IMR-90 (cell line): ENCODE data around the gene CYP2B6. TPM values are rescaled to one million over a fixed set of nuclear protein-coding genes. Genes with fewer than 3 reads are reported as not detected.

Experiments used
- ATAC-seq: fragments of 200-7000 bp; cut with Tn5 transposase; 2 replicates; pipeline ENCODE4 v1.9.1; 2020; ENCODE audit warnings: low read depth, mild to moderate bottlenecking, moderate library complexity
- BruUV-seq: library from RNA; stranded (reverse); fragments of 400-500 nt; replicated peaks from 2 replicates; lab custom pipeline; 2021; lab: Mats Ljungman, UMichigan
- CTCF ChIA-PET: fragments of 300-600 bp; formaldehyde crosslinking; extraction: SDS; loops from one replicate; lab custom pipeline; 2021; ENCODE audit warnings: antibody characterized with exemption; lab: Yijun Ruan, JAX
- POLR2A ChIA-PET: fragments of 300-600 bp; sonication (Branson Sonifier 250); formaldehyde crosslinking; loops from one replicate; lab custom pipeline; 2022; ENCODE audit warnings: antibody characterized with exemption; ENCODE audit not compliant: unreplicated experiment; lab: Charles Lee
- DNase-seq: peaks from one replicate; pipeline ENCODE4 v3.0.0; 2013
- H2AFZ ChIP-seq: replicated peaks from 2 replicates; pipeline ENCODE3; 2013; ENCODE audit warnings: low read length, mild to moderate bottlenecking; ENCODE audit not compliant: poor library complexity
- H2AK5ac ChIP-seq: 2 replicates; pipeline ENCODE4 v1.6.1; 2013; ENCODE audit warnings: low read depth, low read length, inconsistent platforms
- H2AK9ac ChIP-seq: replicated peaks from 2 replicates; pipeline ENCODE3; 2013; ENCODE audit warnings: mild to moderate bottlenecking, low read depth, low read length, moderate library complexity; ENCODE audit not compliant: poor library complexity
- H2BK120ac ChIP-seq: 2 replicates; pipeline ENCODE4 v1.6.1; 2013; ENCODE audit warnings: low read depth, low read length, inconsistent platforms
- H2BK15ac ChIP-seq: 3 replicates; pipeline ENCODE4 v1.6.1; 2013; ENCODE audit warnings: low read depth, low read length, inconsistent platforms
- H2BK20ac ChIP-seq: 2 replicates; pipeline ENCODE4 v1.6.1; 2013; ENCODE audit warnings: low read depth, mild to moderate bottlenecking, inconsistent platforms, low read length, moderate library complexity
- H2BK5ac ChIP-seq: 2 replicates; pipeline ENCODE4 v1.6.1; 2013; ENCODE audit warnings: mild to moderate bottlenecking, low read depth, low read length, inconsistent platforms; ENCODE audit not compliant: poor library complexity, severe bottlenecking
- H3K14ac ChIP-seq: replicated peaks from 2 replicates; pipeline ENCODE4 v1.6.1; 2013; ENCODE audit warnings: low read depth, low read length, inconsistent platforms
- H3K18ac ChIP-seq: 2 replicates; pipeline ENCODE4 v1.6.1; 2013; ENCODE audit warnings: low read depth, low read length, control low read depth
- H3K23ac ChIP-seq: 2 replicates; pipeline ENCODE4 v1.6.1; 2013; ENCODE audit warnings: low read depth, low read length, inconsistent platforms
- H3K27ac ChIP-seq: 2 replicates; pipeline ENCODE4 v1.5.1; 2013; ENCODE audit warnings: mild to moderate bottlenecking, control low read depth, low read length; ENCODE audit not compliant: insufficient read depth
- H3K27me3 ChIP-seq: 2 replicates; pipeline ENCODE4 v1.6.1; 2013; ENCODE audit warnings: low read length; ENCODE audit not compliant: control insufficient read depth, insufficient read depth
- H3K36me3 ChIP-seq: 2 replicates; pipeline ENCODE4 v1.6.1; 2013; ENCODE audit warnings: low read length, mixed read lengths; ENCODE audit not compliant: control insufficient read depth, insufficient read depth
- H3K4ac ChIP-seq: 2 replicates; pipeline ENCODE4 v1.6.1; 2013; ENCODE audit warnings: low read depth, low read length, inconsistent platforms
- H3K4me1 ChIP-seq: 2 replicates; pipeline ENCODE4 v1.6.1; 2013; ENCODE audit warnings: low read length, mixed read lengths; ENCODE audit not compliant: control insufficient read depth, insufficient read depth
- H3K4me2 ChIP-seq: 2 replicates; pipeline ENCODE4 v1.6.1; 2013; ENCODE audit warnings: low read depth, mild to moderate bottlenecking, control low read depth, low read length, moderate library complexity
- H3K4me3 ChIP-seq: 2 replicates; pipeline ENCODE4 v1.5.1; 2013; ENCODE audit warnings: low read depth, mild to moderate bottlenecking, control low read depth, low read length, moderate library complexity; ENCODE audit not compliant: insufficient read depth
- H3K56ac ChIP-seq: 2 replicates; pipeline ENCODE4 v1.6.1; 2013; ENCODE audit warnings: low read length, inconsistent platforms; ENCODE audit not compliant: insufficient read depth; ENCODE audit errors: extremely low read depth
- H3K79me1 ChIP-seq, 2 experiments: 2 replicates each; pipeline ENCODE4 v1.6.1; 2013; ENCODE audit warnings: low read length in 2 of 2, inconsistent platforms in 1 of 2, low read depth in 1 of 2
- H3K9ac ChIP-seq: 2 replicates; pipeline ENCODE4 v1.6.1; 2013; ENCODE audit warnings: low read depth, low read length, control low read depth
- H3K9me1 ChIP-seq: 2 replicates; pipeline ENCODE4 v1.6.1; 2013; ENCODE audit warnings: low read length, inconsistent platforms; ENCODE audit not compliant: insufficient read depth
- H3K9me3 ChIP-seq: 2 replicates; pipeline ENCODE4 v1.6.1; 2013; ENCODE audit warnings: low read length; ENCODE audit not compliant: control insufficient read depth, insufficient read depth
- H4K20me1 ChIP-seq: 2 replicates; pipeline ENCODE4 v1.6.1; 2013; ENCODE audit warnings: low read length, inconsistent platforms; ENCODE audit not compliant: insufficient read depth
- H4K5ac ChIP-seq: 2 replicates; pipeline ENCODE4 v1.6.1; 2013; ENCODE audit warnings: mild to moderate bottlenecking, low read depth, low read length, control low read depth
- H4K8ac ChIP-seq, 2 experiments: 2 replicates each; pipeline ENCODE4 v1.6.1; 2013; ENCODE audit warnings: low read depth in 2 of 2, low read length in 2 of 2, control low read depth in 1 of 2, inconsistent platforms in 1 of 2
- H4K91ac ChIP-seq: 2 replicates; pipeline ENCODE4 v1.6.1; 2013; ENCODE audit warnings: low read depth, low read length, inconsistent platforms; ENCODE audit not compliant: insufficient read depth
- BHLHE40 ChIP-seq: fragments of 150-350 bp; IDR thresholded peaks from 2 replicates; pipeline ENCODE4 v1.6.1; 2016; ENCODE audit warnings: mild to moderate bottlenecking, low read depth, low read length
- CEBPB ChIP-seq: IDR thresholded peaks from 2 replicates; pipeline ENCODE4 v1.6.1; 2012; ENCODE audit warnings: low read depth, low read length, improper control_type of control experiment
- CHD1 ChIP-seq: IDR thresholded peaks from 2 replicates; pipeline ENCODE4 v1.6.1; 2012; ENCODE audit warnings: low read depth, low read length, improper control_type of control experiment
- FOS ChIP-seq: fragments of 150-350 bp; IDR thresholded peaks from 2 replicates; pipeline ENCODE4 v1.6.1; 2016; ENCODE audit warnings: low read depth, low read length
- MAFK ChIP-seq: IDR thresholded peaks from 2 replicates; pipeline ENCODE4 v1.6.1; 2012; ENCODE audit warnings: low read depth, low read length, improper control_type of control experiment
- MXI1 ChIP-seq: IDR thresholded peaks from 2 replicates; pipeline ENCODE4 v1.6.1; 2012; ENCODE audit warnings: low read depth, mild to moderate bottlenecking, low read length, moderate library complexity, borderline replicate concordance
- NFE2L2 ChIP-seq: fragments of 150-350 bp; IDR thresholded peaks from 2 replicates; pipeline ENCODE4 v1.6.1; 2016; ENCODE audit warnings: low read depth, mild to moderate bottlenecking, low read length
- POLR2A ChIP-seq: IDR thresholded peaks from 2 replicates; pipeline ENCODE4 v1.6.1; 2012; ENCODE audit warnings: mild to moderate bottlenecking, low read depth, low read length
- RAD21 ChIP-seq: IDR thresholded peaks from 2 replicates; pipeline ENCODE4 v1.6.1; 2012; ENCODE audit warnings: low read length, improper control_type of control experiment
- RCOR1 ChIP-seq: IDR thresholded peaks from 2 replicates; pipeline ENCODE4 v1.6.1; 2012; ENCODE audit warnings: mild to moderate bottlenecking, low read length, improper control_type of control experiment; ENCODE audit not compliant: insufficient replicate concordance
- RFX5 ChIP-seq: IDR thresholded peaks from 2 replicates; pipeline ENCODE4 v1.8.0; 2012; ENCODE audit warnings: low read depth, mild to moderate bottlenecking, low read length, moderate library complexity
- SMC3 ChIP-seq: fragments of 150-350 bp; IDR thresholded peaks from 2 replicates; pipeline ENCODE4 v1.6.1; 2016; ENCODE audit warnings: low read depth, mild to moderate bottlenecking, antibody characterized with exemption, low read length, moderate library complexity
- WGBS, 2 experiments: methylation state at CpG; one replicate each; pipeline versions ENCODE4 v1.1.5 to v1.1.7; 2013; ENCODE audit warnings: missing lambda C conversion rate in 2 of 2; ENCODE audit not compliant: insufficient read length in 1 of 2; ENCODE audit errors: extremely low coverage in 2 of 2; 5-methylcytosine and 5-hydroxymethylcytosine counted together
- dilution Hi-C: fragments of 300-500 bp; cut with HindIII; formaldehyde crosslinking; loops from one replicate; pipeline ENCODE4 v1.14.3; 2018; ENCODE audit warnings: low sequenced_read_pairs; ENCODE audit not compliant: unreplicated experiment
- in situ Hi-C: fragments of 300-500 bp; cut with MboI; formaldehyde crosslinking; loops from 3 replicates; pipeline ENCODE4 v1.14.3; 2019; ENCODE audit warnings: low sequenced_read_pairs, inconsistent platforms, mixed read lengths
- intact Hi-C: fragments of 100-400 bp; cut with micrococcal nuclease; formaldehyde crosslinking; loops from 2 replicates; pipeline ENCODE4 v1.10.0; 2022
- polyA plus RNA-seq, 3 experiments: library from polyadenylated mRNA; depleted of rRNA; stranded (reverse); fragments of >200 nt; gene quantifications; 2 replicates each; pipeline ENCODE4 v1.2.3, GENCODE V29; 2012; ENCODE audit warnings: low replicate concordance in 1 of 3
- total RNA-seq: library from RNA; depleted of rRNA; stranded (reverse); fragments of >200 nt; gene quantifications from 2 replicates; pipeline ENCODE4 v1.2.3, GENCODE V29; 2012
- TF ChIP-seq, protein P1 (sequence below): fragments of 150-350 bp; IDR thresholded peaks from 2 replicates; pipeline ENCODE4 v1.6.1; 2017; ENCODE audit warnings: mild to moderate bottlenecking, antibody characterized with exemption, low read length, low read depth
- TF ChIP-seq, protein P2 (sequence below): fragments of 150-350 bp; IDR thresholded peaks from 2 replicates; pipeline ENCODE4 v1.6.1; 2016; ENCODE audit warnings: low read depth, mild to moderate bottlenecking, low read length, moderate library complexity, borderline replicate concordance
- TF ChIP-seq, protein P3 (sequence below): conservative IDR thresholded peaks from 2 replicates; pipeline ENCODE4 v1.5.1; 2012; ENCODE audit warnings: mild to moderate bottlenecking, low read depth, low read length, improper control_type of control experiment

The CYP2B6 gene
- total and polyA plus RNA-seq, 2 of the 4 experiments (the other 2 are of a cell fraction), result not detected

DNA sequence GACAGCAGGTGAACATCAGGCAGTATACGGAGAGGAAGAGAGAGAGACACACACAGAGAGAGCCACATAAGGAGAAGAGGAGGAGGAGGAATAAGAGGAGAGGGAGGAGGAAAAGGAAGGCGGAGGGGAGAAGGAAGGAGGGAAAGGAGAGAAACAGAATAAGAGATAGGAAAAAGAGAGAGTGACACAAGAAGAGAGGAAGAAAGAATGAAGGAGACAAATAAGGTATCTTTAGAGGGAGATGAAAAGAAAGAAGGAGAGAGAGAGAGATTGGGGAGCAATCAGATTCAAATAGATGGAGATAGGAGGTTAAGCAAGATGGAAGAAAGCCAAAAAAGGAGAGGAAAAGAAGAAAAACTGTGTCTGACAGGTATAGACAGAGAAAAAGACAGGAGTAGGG is 44.0 kb upstream of the CYP2B6 start:
- in situ Hi-C loops, result no loop called here
- POLR2A ChIA-PET, result no interaction called here

More for the DNA sequence above, 44.0 kb upstream of the CYP2B6 start:
- Histone ChIP-seq H2BK120ac (no peak overlapping the region), H2BK5ac (no peak overlapping the region), H3K9me3 (peaks cover 2% of the 10 kb centered on the region; the same call in 1 of the 2 replicates), H3K4me3 (no peak overlapping the region), H3K4ac (no peak overlapping the region), H3K36me3 (no peaks in the 10 kb centered on the region), H3K9me1 (no peaks in the 10 kb centered on the region), H3K23ac (no peak overlapping the region), H3K9ac (no peak overlapping the region), H2BK20ac (no peak overlapping the region), H3K27ac (no peak overlapping the region), H3K56ac (no peak overlapping the region), H3K4me1 (no peaks in the 10 kb centered on the region), H4K20me1 (no peaks in the 10 kb centered on the region), H2AFZ (no peak overlapping the region), H3K14ac (no peak overlapping the region), H3K18ac (no peak overlapping the region), H3K79me1 (no peaks in the 10 kb centered on the region), H2AK9ac (no peak overlapping the region), H4K5ac (no peak overlapping the region), H3K4me2 (no peak overlapping the region), H4K91ac (no peak overlapping the region), H4K8ac (no peak overlapping the region), H3K27me3 (no peaks in the 10 kb centered on the region; the same call in 1 of the 2 replicates), H2BK15ac (no peak overlapping the region), H2AK5ac (no peak overlapping the region)
- BruUV-seq, result no TSS peak
- no peak for ATAC-seq
- WGBS, 2 experiments, result 20% methylated on average over 1 of the region's 2 CpGs; no CpG with 5 or more reads in 1 of the 2 experiments
- CTCF ChIA-PET, result no interaction called here
- no peak for DNase-seq
- TF ChIP-seq, protein P1, sequence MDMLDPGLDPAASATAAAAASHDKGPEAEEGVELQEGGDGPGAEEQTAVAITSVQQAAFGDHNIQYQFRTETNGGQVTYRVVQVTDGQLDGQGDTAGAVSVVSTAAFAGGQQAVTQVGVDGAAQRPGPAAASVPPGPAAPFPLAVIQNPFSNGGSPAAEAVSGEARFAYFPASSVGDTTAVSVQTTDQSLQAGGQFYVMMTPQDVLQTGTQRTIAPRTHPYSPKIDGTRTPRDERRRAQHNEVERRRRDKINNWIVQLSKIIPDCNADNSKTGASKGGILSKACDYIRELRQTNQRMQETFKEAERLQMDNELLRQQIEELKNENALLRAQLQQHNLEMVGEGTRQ, result no peak
- TF ChIP-seq CEBPB (no peak), RCOR1 (no peak), MXI1 (no peak), RAD21 (no peak), NFE2L2 (no peak), CHD1 (no peak), BHLHE40 (no peak), MAFK (no peak), RFX5 (no peak), POLR2A (no peak), SMC3 (no peak), FOS (no peak)
- TF ChIP-seq, protein P2, sequence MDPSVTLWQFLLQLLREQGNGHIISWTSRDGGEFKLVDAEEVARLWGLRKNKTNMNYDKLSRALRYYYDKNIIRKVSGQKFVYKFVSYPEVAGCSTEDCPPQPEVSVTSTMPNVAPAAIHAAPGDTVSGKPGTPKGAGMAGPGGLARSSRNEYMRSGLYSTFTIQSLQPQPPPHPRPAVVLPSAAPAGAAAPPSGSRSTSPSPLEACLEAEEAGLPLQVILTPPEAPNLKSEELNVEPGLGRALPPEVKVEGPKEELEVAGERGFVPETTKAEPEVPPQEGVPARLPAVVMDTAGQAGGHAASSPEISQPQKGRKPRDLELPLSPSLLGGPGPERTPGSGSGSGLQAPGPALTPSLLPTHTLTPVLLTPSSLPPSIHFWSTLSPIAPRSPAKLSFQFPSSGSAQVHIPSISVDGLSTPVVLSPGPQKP, result no peak
- TF ChIP-seq, protein P3, sequence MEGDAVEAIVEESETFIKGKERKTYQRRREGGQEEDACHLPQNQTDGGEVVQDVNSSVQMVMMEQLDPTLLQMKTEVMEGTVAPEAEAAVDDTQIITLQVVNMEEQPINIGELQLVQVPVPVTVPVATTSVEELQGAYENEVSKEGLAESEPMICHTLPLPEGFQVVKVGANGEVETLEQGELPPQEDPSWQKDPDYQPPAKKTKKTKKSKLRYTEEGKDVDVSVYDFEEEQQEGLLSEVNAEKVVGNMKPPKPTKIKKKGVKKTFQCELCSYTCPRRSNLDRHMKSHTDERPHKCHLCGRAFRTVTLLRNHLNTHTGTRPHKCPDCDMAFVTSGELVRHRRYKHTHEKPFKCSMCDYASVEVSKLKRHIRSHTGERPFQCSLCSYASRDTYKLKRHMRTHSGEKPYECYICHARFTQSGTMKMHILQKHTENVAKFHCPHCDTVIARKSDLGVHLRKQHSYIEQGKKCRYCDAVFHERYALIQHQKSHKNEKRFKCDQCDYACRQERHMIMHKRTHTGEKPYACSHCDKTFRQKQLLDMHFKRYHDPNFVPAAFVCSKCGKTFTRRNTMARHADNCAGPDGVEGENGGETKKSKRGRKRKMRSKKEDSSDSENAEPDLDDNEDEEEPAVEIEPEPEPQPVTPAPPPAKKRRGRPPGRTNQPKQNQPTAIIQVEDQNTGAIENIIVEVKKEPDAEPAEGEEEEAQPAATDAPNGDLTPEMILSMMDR, result no peak
- intact Hi-C loops (no loop called here), dilution Hi-C loops (no loop called here)
